ENCODE data around the gene PRX. TPM values are rescaled to one million over a fixed set of nuclear protein-coding genes. Genes with fewer than 3 reads are reported as not detected.

The PRX gene
- total RNA-seq, 1 donor = 2.0 TPM

DNA sequence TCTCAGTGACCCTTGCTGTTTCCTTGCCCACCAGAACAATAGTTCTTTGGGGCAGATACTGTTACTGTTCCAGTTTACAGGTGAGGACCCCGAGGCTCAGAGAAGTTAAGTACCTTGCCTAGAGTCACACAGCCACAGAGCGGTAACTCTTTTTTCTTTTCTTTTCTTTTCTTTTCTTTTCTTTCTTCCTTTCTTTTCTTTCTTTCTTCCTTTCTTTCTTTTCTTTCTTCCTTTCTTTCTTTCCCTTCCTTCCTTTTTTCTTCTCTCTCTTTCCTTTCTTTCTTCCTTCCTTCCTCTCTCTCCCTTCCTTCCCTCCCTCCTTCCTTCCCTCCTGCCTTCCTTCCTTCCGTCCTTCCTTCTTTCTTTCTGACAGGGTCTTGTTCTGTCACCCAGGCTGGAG is 4.9 kb upstream of the PRX start:
- no peak overlapping the region for H3K4me3 ChIP-seq (ENCODE audit: low read depth, low read length)
- no peak for DNase-seq (ENCODE audit: low read depth)
- TF ChIP-seq, protein P1, sequence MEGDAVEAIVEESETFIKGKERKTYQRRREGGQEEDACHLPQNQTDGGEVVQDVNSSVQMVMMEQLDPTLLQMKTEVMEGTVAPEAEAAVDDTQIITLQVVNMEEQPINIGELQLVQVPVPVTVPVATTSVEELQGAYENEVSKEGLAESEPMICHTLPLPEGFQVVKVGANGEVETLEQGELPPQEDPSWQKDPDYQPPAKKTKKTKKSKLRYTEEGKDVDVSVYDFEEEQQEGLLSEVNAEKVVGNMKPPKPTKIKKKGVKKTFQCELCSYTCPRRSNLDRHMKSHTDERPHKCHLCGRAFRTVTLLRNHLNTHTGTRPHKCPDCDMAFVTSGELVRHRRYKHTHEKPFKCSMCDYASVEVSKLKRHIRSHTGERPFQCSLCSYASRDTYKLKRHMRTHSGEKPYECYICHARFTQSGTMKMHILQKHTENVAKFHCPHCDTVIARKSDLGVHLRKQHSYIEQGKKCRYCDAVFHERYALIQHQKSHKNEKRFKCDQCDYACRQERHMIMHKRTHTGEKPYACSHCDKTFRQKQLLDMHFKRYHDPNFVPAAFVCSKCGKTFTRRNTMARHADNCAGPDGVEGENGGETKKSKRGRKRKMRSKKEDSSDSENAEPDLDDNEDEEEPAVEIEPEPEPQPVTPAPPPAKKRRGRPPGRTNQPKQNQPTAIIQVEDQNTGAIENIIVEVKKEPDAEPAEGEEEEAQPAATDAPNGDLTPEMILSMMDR (IDR thresholded peaks at IDR 0.05; ENCODE audit: insufficient read depth, low read length) = no peak

DNA sequence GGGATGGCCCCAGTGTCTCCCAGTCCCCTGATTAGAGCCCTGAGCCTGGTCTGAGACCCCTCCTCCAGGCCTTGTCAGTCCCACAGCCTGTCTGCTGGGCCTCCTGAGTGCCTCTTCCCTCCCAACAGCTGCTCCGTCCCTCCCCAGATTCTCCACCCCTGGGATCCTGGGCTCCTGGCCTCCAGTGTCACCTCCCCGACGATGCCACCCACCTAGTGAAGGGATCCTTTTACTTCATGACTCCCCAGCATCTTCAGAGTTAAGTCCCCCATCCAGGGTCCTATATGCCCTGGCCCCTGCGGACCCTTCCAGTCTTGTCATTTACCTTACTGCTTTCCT is 4.4 kb upstream of the PRX start:
- no peak overlapping the region for H3K4me3 ChIP-seq (ENCODE audit: low read depth, low read length)
- no peak for DNase-seq (ENCODE audit: low read depth)
- TF ChIP-seq, protein P1 (IDR thresholded peaks at IDR 0.05; ENCODE audit: insufficient read depth, low read length) = no peak

DNA sequence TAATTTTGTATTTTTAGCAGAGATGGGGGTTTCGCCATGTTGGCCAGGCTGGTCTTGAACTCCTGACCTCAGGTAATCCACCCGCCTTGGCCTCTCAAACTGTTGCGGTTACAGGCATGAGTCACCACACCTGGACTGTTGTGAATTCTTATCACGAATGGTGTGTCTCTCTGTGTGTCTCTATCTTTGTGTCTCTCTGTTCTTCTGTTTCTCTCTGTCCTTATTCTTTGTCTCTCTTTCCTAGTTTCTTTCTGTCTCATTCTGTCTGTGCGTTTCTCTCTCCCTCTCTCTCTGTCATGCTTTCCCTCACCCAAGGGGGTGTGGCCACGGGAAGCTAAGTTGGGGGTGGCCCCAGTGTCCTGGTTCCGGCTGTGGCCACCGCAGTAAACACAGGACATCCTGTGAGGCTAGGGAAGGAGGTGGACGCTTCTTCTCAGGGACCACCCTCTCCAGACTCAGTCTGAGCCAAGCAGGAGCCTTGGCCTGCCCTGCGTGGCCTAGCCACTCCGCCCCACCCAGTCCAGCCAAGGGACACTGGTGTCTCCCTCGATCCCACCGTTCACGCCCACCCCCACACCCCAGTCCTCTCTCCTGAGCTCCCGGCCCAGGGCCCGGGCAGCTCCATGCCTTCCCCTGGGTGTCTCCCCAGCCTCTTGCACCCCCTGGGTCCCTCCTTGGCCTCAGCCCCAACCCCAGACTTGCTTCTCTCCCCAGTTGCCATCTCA is 3.9 kb upstream of the PRX start:
- TF ChIP-seq, protein P1 (IDR thresholded peaks at IDR 0.05; ENCODE audit: insufficient read depth, low read length) = no peak
- no peak overlapping the region for H3K4me3 ChIP-seq (ENCODE audit: low read depth, low read length)
- no peak for DNase-seq (ENCODE audit: low read depth)

DNA sequence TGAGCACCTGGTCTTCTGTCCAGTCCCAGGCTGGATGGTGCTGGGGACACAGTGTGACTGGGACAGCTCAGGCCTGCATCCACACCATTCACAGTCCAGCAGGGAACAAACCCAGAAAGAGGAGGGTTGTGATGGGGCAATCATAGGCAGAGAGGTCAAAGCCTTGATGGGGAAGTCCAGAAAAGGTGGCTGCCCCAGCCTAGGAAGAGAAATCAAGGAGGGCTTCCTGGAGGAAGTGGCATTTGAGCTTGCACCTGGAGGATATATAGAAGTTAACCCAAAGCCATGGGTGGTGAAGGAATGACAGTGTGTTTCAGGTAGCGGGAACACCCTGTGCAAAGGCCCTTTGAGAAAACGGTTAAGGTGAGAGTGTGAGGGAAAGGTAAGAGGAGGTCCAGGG is 2.6 kb upstream of the PRX start:
- TF ChIP-seq, protein P1 (IDR thresholded peaks at IDR 0.05; ENCODE audit: insufficient read depth, low read length) = no peak
- H3K4me3 ChIP-seq (ENCODE audit: low read depth, low read length) = no peak overlapping the region
- DNase-seq (ENCODE audit: low read depth) = no peak

DNA sequence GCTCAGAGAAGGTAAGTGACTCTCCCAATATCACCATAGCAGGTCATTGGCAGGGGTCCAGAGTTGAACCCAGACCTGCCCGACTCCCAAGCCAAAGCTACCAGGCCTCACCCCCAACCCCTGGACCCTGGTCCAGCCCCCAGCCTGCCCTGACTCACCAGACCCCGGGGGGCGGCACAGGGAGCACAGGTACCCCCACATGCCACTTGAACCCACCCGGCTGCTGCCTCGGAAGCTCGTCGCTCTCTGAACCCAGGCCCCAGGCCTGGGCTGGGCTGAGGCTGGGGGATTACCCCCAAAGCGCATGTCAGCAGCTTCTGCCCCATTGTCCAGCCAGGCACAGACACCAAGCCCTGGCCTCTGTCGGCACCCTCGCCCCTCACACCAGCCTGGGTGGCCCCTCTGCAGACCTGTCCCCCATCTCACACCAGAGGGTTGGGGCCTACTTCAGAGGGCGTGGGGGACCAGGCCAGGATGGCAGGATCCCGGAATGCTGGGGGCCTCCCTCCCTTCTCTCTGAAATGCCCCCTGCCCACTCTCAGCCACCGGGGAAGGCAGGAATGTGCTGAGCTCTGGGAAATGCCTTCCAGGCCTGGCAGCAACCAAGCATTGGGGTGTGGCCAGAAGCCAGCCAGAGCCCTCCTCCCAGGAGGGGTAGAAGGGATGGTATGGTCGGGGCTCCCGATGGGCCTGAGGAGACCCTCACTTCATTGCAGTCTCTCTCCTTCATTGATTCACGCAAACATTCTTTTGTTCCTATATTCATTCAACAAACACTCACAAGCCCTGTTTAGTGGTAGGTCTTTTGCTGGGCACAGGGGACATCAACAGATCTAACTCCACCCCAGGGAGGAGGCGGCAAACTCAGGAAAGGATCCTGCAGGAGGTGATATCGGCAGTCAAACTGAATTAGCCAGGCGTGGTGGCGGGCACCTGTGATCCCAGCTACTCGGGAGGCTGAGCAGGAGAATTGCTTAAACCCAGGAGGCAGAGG is 1.7 kb upstream of the PRX start:
- H3K4me3 ChIP-seq (ENCODE audit: low read depth, low read length) = no peak overlapping the region
- DNase-seq (ENCODE audit: low read depth) = no peak
- TF ChIP-seq, protein P1 (IDR thresholded peaks at IDR 0.05; ENCODE audit: insufficient read depth, low read length) = no peak

DNA sequence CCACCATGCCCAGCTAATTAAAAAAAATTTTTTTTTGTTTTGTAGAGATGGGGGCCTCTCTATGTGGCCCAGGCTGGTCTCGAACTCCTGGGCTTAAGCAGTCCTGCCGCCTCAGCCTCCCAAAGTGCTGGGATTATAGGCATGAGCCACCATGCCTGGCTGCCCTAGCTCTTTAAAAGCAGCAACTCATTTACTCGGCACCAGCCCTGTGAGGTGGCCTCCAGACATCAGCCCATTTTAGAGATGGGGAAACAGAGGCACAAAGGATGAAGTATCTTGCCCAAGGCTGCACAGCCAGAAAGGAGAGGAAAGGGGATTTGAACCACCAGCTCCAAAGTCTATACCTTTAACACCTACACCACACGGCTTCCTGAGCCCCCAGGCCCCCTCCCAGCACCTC is 312 bp downstream of the PRX start:
- TF ChIP-seq, protein P1 (IDR thresholded peaks at IDR 0.05; ENCODE audit: insufficient read depth, low read length) = no peak
- no peak for DNase-seq (ENCODE audit: low read depth)

More for the DNA sequence above, 312 bp downstream of the PRX start:
- H3K4me3 ChIP-seq (ENCODE audit: low read depth, low read length) = no peak overlapping the region

All from fibroblast of the aortic adventitia (primary cell).